ENCODE data around the gene RASSF1. TPM values are rescaled to one million over a fixed set of nuclear protein-coding genes. Genes with fewer than 3 reads are reported as not detected.
A peak's percentile ranks its signal among the peaks of the same experiment; 100 is the strongest.

RASSF1 gene
- total RNA-seq, 1 donor from 2014 or later = 13.7 TPM

DNA sequence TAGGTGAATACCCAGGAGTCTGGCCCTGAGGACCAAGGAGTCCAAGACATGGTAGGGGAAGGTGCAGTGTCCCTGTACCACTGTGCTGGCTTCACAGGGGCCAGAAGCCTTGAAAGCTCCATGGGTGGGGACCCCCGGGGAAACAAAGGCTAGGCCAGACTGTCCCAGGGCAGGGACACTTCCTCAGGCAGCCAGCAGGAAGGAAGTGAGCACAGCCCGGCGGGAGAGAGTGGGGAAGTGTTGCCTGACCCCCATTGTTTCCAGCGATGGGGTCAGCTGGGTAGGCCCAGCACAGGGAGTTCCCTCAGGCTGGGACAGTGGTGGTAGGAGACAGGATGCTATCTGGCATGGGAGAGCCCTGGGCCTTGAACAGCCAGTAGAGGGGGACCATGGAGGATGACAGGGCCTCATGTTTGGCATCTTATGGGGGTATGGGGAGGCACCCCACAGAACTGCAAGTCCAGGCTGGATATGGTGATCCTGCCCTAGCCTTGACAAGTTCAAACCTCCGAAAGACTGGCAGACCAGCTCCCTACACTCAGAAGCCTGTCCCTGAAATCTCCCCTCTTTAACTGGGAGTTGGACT lies 16.9 kb downstream of the RASSF1 start:
- Histone ChIP-seq H3K9ac (no peak overlapping the region), H2AFZ (replicated peaks) (no peak overlapping the region), H3K79me2 (ENCODE audit: low read depth) (peaks cover 38% of the 10 kb centered on the region), H3K4me2 (no peak overlapping the region), H3K4me3 (no peak overlapping the region), H3K4me1 (peaks cover 37% of the 10 kb centered on the region), H3K27me3 (no peaks in the 10 kb centered on the region), H3K9me3 (ENCODE audit: low read depth) (no peaks in the 10 kb centered on the region), H3F3A (ENCODE audit: low read depth) (peaks cover 40% of the 10 kb centered on the region), H3K36me3 (no peaks in the 10 kb centered on the region), H4K20me1 (ENCODE audit: low read depth) (peaks cover 34% of the 10 kb centered on the region), H3K27ac (no peak overlapping the region)
- Mint-ChIP-seq H3K27ac (no peak overlapping the region), H3K9me3 (no peaks in the 10 kb centered on the region), H3K27me3 (ENCODE audit: insufficient read depth, low read depth) (peaks cover 4% of the 10 kb centered on the region), H3K4me1 (peaks cover 55% of the 10 kb centered on the region), H3K4me3 (no peak overlapping the region), H3K36me3 (peaks cover 12% of the 10 kb centered on the region)
- no peak for DNase-seq (ENCODE audit: low spot score)
- TF ChIP-seq, protein P1, sequence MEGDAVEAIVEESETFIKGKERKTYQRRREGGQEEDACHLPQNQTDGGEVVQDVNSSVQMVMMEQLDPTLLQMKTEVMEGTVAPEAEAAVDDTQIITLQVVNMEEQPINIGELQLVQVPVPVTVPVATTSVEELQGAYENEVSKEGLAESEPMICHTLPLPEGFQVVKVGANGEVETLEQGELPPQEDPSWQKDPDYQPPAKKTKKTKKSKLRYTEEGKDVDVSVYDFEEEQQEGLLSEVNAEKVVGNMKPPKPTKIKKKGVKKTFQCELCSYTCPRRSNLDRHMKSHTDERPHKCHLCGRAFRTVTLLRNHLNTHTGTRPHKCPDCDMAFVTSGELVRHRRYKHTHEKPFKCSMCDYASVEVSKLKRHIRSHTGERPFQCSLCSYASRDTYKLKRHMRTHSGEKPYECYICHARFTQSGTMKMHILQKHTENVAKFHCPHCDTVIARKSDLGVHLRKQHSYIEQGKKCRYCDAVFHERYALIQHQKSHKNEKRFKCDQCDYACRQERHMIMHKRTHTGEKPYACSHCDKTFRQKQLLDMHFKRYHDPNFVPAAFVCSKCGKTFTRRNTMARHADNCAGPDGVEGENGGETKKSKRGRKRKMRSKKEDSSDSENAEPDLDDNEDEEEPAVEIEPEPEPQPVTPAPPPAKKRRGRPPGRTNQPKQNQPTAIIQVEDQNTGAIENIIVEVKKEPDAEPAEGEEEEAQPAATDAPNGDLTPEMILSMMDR (IDR thresholded peaks at IDR 0.05) = no peak
- TF ChIP-seq EZH2 (IDR thresholded peaks at IDR 0.05) (no peak), EZH2phosphoT487 (IDR thresholded peaks at IDR 0.05) (no peak)

DNA sequence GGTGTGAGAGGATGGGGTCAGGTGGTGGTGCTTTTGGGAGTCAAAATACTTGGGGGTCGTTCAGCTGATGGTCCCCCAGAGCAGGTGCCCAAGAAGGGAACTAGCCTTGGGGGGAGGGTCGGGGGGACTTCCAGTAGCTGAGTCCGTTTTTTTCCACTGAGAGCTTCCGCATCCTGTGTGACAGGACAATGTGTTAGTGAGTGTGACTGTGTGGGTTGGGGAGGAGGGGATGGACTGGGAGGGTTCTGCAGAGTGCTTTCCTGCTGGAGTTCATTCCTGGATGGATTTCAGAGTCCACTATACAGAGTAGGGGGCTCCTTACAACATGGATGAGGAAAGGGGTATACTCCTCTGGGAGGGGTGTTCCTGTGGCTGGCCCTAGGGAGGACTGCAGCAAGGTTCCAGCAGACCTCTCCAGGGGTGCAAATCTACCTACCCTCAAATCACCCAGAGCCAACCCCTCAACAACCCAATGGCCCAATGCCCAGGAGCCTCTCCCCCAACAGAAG lies 17.5 kb downstream of the RASSF1 start:
- peaks cover 44% of the 10 kb centered on the region for H3K79me2 ChIP-seq (ENCODE audit: low read depth)
- no peak overlapping the region for H2AFZ ChIP-seq (replicated peaks)
- H3K4me2 ChIP-seq = no peak overlapping the region
- peaks cover 36% of the 10 kb centered on the region for H4K20me1 ChIP-seq (ENCODE audit: low read depth)
- Mint-ChIP-seq H3K9me3 (no peaks in the 10 kb centered on the region), H3K4me3 (peak overlapping the region; percentile 88), H3K4me1 (peaks cover 54% of the 10 kb centered on the region), H3K36me3 (peaks cover 16% of the 10 kb centered on the region), H3K27me3 (ENCODE audit: insufficient read depth, low read depth) (peaks cover 4% of the 10 kb centered on the region), H3K27ac (peak overlapping the region; percentile 53)
- H3K9me3 ChIP-seq (ENCODE audit: low read depth) = no peaks in the 10 kb centered on the region
- no peaks in the 10 kb centered on the region for H3K27me3 ChIP-seq
- H3K36me3 ChIP-seq = no peaks in the 10 kb centered on the region
- no peak overlapping the region for H3K27ac ChIP-seq
- H3K9ac ChIP-seq = no peak overlapping the region
- DNase-seq (ENCODE audit: low spot score) = no peak
- H3K4me1 ChIP-seq = peaks cover 34% of the 10 kb centered on the region
- TF ChIP-seq, protein P1 (IDR thresholded peaks at IDR 0.05) = no peak
- no peak for TF ChIP-seq EZH2 (IDR thresholded peaks at IDR 0.05)
- TF ChIP-seq EZH2phosphoT487 (IDR thresholded peaks at IDR 0.05) = no peak
- H3F3A ChIP-seq (ENCODE audit: low read depth) = peaks cover 35% of the 10 kb centered on the region
- H3K4me3 ChIP-seq = no peak overlapping the region

DNA sequence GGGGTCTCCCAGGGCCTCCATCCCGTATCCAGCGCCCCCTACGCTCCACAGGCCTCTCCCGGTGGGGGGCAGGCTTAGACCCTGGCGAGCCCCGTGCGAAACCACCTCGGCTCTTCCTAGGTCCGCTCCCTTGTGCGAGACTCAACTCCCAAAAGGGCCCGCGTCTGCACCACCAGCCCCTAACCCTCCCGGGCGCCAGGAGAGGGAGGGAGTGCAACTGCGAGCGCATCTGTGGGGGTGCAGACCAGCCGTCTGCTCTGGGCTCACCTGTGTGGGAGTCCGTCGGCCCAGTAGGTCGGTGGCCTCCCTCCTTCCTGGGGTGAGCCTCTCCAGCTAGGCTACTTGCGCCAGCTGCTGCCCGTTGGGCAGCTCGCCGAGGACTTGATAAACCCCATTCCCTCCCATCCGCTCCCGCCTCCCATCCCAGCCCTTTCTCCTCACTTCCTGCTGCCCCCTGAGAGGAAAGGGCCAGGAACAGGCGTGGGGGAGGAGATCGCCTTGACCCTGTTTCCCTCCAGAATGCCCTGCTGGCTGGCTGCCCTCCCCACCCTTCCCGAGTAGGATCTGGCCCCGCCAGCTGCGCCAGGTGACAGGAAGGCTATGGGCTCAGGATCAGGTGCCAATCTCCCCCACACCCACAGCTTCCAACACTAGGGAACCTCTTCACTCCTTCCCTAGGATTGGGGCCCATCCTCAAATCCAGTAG lies 18.1 kb downstream of the RASSF1 start, which contains the start of gene HYAL2:
Gene HYAL2 (minus strand): TSS at position 360 of the 706 bp plus-strand sequence. CDS start 2,256 bp downstream, outside the sequence.
- Mint-ChIP-seq H3K4me1 (peaks cover 51% of the 10 kb centered on the region), H3K9me3 (no peaks in the 10 kb centered on the region), H3K27ac (peak within 1 kb of the TSS; percentile 100), H3K36me3 (peaks cover 17% of the 10 kb centered on the region), H3K4me3 (peak within 1 kb of the TSS; percentile 88), H3K27me3 (ENCODE audit: insufficient read depth, low read depth) (peaks cover 4% of the 10 kb centered on the region)
- Histone ChIP-seq H3K27ac (peak within 1 kb of the TSS; percentile 99), H2AFZ (replicated peaks) (peak within 1 kb of the TSS; percentile 95), H3K27me3 (no peaks in the 10 kb centered on the region), H3F3A (ENCODE audit: low read depth) (peaks cover 35% of the 10 kb centered on the region), H3K4me3 (peak within 1 kb of the TSS; percentile 84), H3K9me3 (ENCODE audit: low read depth) (no peaks in the 10 kb centered on the region), H3K4me1 (peaks cover 34% of the 10 kb centered on the region), H3K36me3 (no peaks in the 10 kb centered on the region), H3K4me2 (peak within 1 kb of the TSS; percentile 88), H3K9ac (peak within 1 kb of the TSS; percentile 91), H4K20me1 (ENCODE audit: low read depth) (peaks cover 40% of the 10 kb centered on the region), H3K79me2 (ENCODE audit: low read depth) (peaks cover 46% of the 10 kb centered on the region)
- DNase-seq (ENCODE audit: low spot score) = peak; percentile 61
- TF ChIP-seq EZH2 (IDR thresholded peaks at IDR 0.05) = no peak

DNA sequence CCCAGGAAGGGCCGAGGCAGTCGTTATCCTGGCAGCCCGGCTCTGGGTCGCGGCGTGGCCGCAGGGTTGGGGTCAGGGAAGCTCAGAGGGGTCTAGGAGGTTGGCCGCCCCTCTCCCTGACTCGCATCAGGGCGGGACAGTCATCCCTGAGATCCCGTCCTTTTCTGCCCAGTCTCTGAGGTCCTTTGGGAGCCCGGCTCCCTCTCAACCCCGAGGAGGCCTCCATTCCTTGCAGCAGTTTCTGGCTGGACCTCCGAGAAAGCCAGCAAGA lies 18.6 kb downstream of the RASSF1 start:
- Histone ChIP-seq H3K4me3 (peak overlapping the region; percentile 84), H3K27ac (no peak overlapping the region), H3K27me3 (no peaks in the 10 kb centered on the region), H4K20me1 (ENCODE audit: low read depth) (peaks cover 37% of the 10 kb centered on the region), H3F3A (ENCODE audit: low read depth) (peaks cover 35% of the 10 kb centered on the region), H3K4me2 (peak overlapping the region; percentile 88), H3K9me3 (ENCODE audit: low read depth) (no peaks in the 10 kb centered on the region), H3K9ac (no peak overlapping the region), H2AFZ (replicated peaks) (peak overlapping the region; percentile 30), H3K4me1 (peaks cover 30% of the 10 kb centered on the region), H3K36me3 (no peaks in the 10 kb centered on the region), H3K79me2 (ENCODE audit: low read depth) (peaks cover 45% of the 10 kb centered on the region)
- Mint-ChIP-seq H3K9me3 (no peaks in the 10 kb centered on the region), H3K4me3 (peak overlapping the region; percentile 88), H3K27me3 (ENCODE audit: insufficient read depth, low read depth) (peaks cover 4% of the 10 kb centered on the region), H3K36me3 (peaks cover 20% of the 10 kb centered on the region), H3K4me1 (peaks cover 51% of the 10 kb centered on the region), H3K27ac (no peak overlapping the region)
- TF ChIP-seq EZH2phosphoT487 (IDR thresholded peaks at IDR 0.05) (no peak), EZH2 (IDR thresholded peaks at IDR 0.05) (no peak)
- TF ChIP-seq, protein P1 (IDR thresholded peaks at IDR 0.05) = no peak
- no peak for DNase-seq (ENCODE audit: low spot score)
